Activated CD4-positive, alpha-beta T cell treated with anti-CD3 and anti-CD28 coated beads, Interleukin-2, amount 50 U/mL, for 16 hours (primary cell): ENCODE results near the gene CREG1.
A peak's percentile ranks its signal among the peaks of the same experiment; 100 is the strongest.
"Not testable (repeated sequence)": the region's sequence is repeated elsewhere in the genome, so short reads cannot be mapped to it uniquely, and the experiment has no call there.

Experiments used
- DNase-seq: peaks from one replicate; pipeline ENCODE4 v3.0.0-alpha.2; 2020

Gene CREG1

GRCh38 chr1:167553136-167554027 is at the start of gene CREG1:
TSS of gene CREG1 (minus strand) at chr1:167553762.
- peak; percentile 92 for DNase-seq

- DNase-seq, result no peak
Observed at GRCh38 chr1:167602840-167603239, 49.3 kb upstream of the CREG1 start.

- DNase-seq, result no peak
Observed at GRCh38 chr1:167601442-167602383, 48.2 kb upstream of the CREG1 start.

GRCh38 chr1:167599957-167600581 is 46.5 kb upstream of the CREG1 start:
- peak; percentile 66 for DNase-seq

GRCh38 chr1:167594822-167595221 is 41.3 kb upstream of the CREG1 start:
- no peak for DNase-seq

- DNase-seq, result no peak
Observed at GRCh38 chr1:167593860-167594259, 40.3 kb upstream of the CREG1 start.

- DNase-seq, result no peak
Observed at GRCh38 chr1:167592475-167592874, 38.9 kb upstream of the CREG1 start.

GRCh38 chr1:167588361-167588760 is 34.8 kb upstream of the CREG1 start:
- DNase-seq, result no peak

GRCh38 chr1:167587872-167588271 is 34.3 kb upstream of the CREG1 start:
- no peak for DNase-seq

- DNase-seq, result no peak
Observed at GRCh38 chr1:167587342-167587741, 33.8 kb upstream of the CREG1 start.

GRCh38 chr1:167584581-167584980 is 31.0 kb upstream of the CREG1 start:
- DNase-seq, result no peak

- DNase-seq, result no peak
Observed at GRCh38 chr1:167582722-167583121, 29.2 kb upstream of the CREG1 start.

- no peak for DNase-seq
Observed at GRCh38 chr1:167582064-167582463, 28.5 kb upstream of the CREG1 start.

- DNase-seq, result no peak
Observed at GRCh38 chr1:167579986-167580385, 26.4 kb upstream of the CREG1 start.

GRCh38 chr1:167578939-167579521 is 25.5 kb upstream of the CREG1 start:
- DNase-seq, result no peak

GRCh38 chr1:167575649-167576048 is 22.1 kb upstream of the CREG1 start:
- no peak for DNase-seq

- no peak for DNase-seq
Observed at GRCh38 chr1:167573035-167573434, 19.5 kb upstream of the CREG1 start.

- not testable (repeated sequence) for DNase-seq
Observed at GRCh38 chr1:167570712-167571111, 17.1 kb upstream of the CREG1 start.

- no peak for DNase-seq
Observed at GRCh38 chr1:167567663-167568062, 14.1 kb upstream of the CREG1 start.

GRCh38 chr1:167566766-167567165 is 13.2 kb upstream of the CREG1 start:
- no peak for DNase-seq

- no peak for DNase-seq
Observed at GRCh38 chr1:167565922-167566321, 12.4 kb upstream of the CREG1 start.

GRCh38 chr1:167564612-167565270 is 11.2 kb upstream of the CREG1 start:
- no peak for DNase-seq
